T-cell (primary cell): ENCODE data around the gene CAMK1D. TPM values are rescaled to one million over a fixed set of nuclear protein-coding genes. Genes with fewer than 3 reads are reported as not detected.

Source experiments
- ATAC-seq, 4 experiments: fragments of 200-7000 bp in 3 of 4; fragments of 150-1000 bp in 1 of 4; cut with Tn5 transposase; replicated peaks in 1 of 4; 1 replicate in 3 of 4; 2 replicates in 1 of 4; pipeline ENCODE4 v1.10.0; 2021; ENCODE audit warnings: moderate library complexity in 3 of 4, mild to moderate bottlenecking in 2 of 4, moderate number of reproducible peaks in 1 of 4
- CTCF ChIA-PET, 2 donors: fragments of 300-600 bp; sonication (Branson Sonifier 250); formaldehyde crosslinking; loops; one replicate each; lab custom pipeline; 2022; ENCODE audit warnings: antibody characterized with exemption in 2 of 2; lab: Charles Lee
- POLR2A ChIA-PET, 2 donors: fragments of 300-600 bp; sonication (Branson Sonifier 250); formaldehyde crosslinking; loops; one replicate each; lab custom pipeline; 2022; ENCODE audit warnings: antibody characterized with exemption in 2 of 2; lab: Charles Lee
- DNase-seq, 35 experiments: peaks; one replicate each; pipeline versions ENCODE4 v3.0.0 to v3.0.0-alpha.2; 2013 to 2023
- H3K27ac ChIP-seq: one replicate; pipeline ENCODE4 v1.5.1; 2013; ENCODE audit warnings: low read length
- H3K27me3 ChIP-seq, 2 experiments: replicated peaks in 1 of 2; 1 replicate in 1 of 2; 2 replicates in 1 of 2; pipeline versions ENCODE4 v1.6.1 to v1.7.0; 2013; ENCODE audit warnings: low read length in 1 of 2, mixed read lengths in 1 of 2; ENCODE audit not compliant: control insufficient read depth in 2 of 2, insufficient read depth in 2 of 2; ENCODE audit errors: extremely low read depth in 1 of 2
- H3K36me3 ChIP-seq, 2 donors: 1 replicate in 1 of 2; 2 replicates in 1 of 2; pipeline versions ENCODE4 v1.6.1 to v1.7.0; 2013; ENCODE audit warnings: low read length in 1 of 2; ENCODE audit not compliant: control insufficient read depth in 2 of 2, insufficient read depth in 1 of 2; ENCODE audit errors: extremely low read depth in 1 of 2
- H3K4me1 ChIP-seq, 2 experiments: 1 replicate in 1 of 2; 2 replicates in 1 of 2; pipeline versions ENCODE4 v1.6.1 to v1.7.0; 2013; ENCODE audit warnings: low read length in 2 of 2, mixed read lengths in 1 of 2; ENCODE audit not compliant: insufficient read depth in 2 of 2, control insufficient read depth in 1 of 2; ENCODE audit errors: extremely low read depth in 1 of 2
- H3K4me3 ChIP-seq, 2 donors: 1 replicate in 1 of 2; 2 replicates in 1 of 2; pipeline versions ENCODE4 v1.5.1 to v1.7.0; 2013; ENCODE audit warnings: mild to moderate bottlenecking in 2 of 2, low read length in 1 of 2, moderate library complexity in 1 of 2; ENCODE audit not compliant: control insufficient read depth in 1 of 2; ENCODE audit errors: extremely low read depth in 1 of 2
- H3K9me3 ChIP-seq: 2 replicates; pipeline ENCODE4 v1.7.0; 2013
- H3K27ac Mint-ChIP-seq, 2 donors: one replicate each; pipeline ENCODE4 v1.8.0; 2020 to 2021; ENCODE audit warnings: mild to moderate bottlenecking in 2 of 2, mixed read lengths in 2 of 2
- H3K27me3 Mint-ChIP-seq, 2 donors: one replicate each; pipeline ENCODE4 v1.8.0; 2021 to 2022; ENCODE audit warnings: mixed read lengths in 2 of 2
- H3K36me3 Mint-ChIP-seq: one replicate; pipeline ENCODE4 v1.8.0; 2021; ENCODE audit warnings: mixed read lengths
- H3K4me1 Mint-ChIP-seq, 3 donors: one replicate each; pipeline ENCODE4 v1.8.0; 2020 to 2022; ENCODE audit warnings: mixed read lengths in 3 of 3, mild to moderate bottlenecking in 1 of 3
- H3K4me3 Mint-ChIP-seq, 3 donors: one replicate each; pipeline ENCODE4 v1.8.0; 2020 to 2022; ENCODE audit warnings: mild to moderate bottlenecking in 3 of 3, mixed read lengths in 3 of 3, moderate library complexity in 3 of 3
- H3K9me3 Mint-ChIP-seq, 3 donors: one replicate each; pipeline ENCODE4 v1.8.0; 2020 to 2022; ENCODE audit warnings: mixed read lengths in 3 of 3
- WGBS: methylation state at CpG from one replicate; pipeline ENCODE4 v1.1.5; 2013; ENCODE audit warnings: missing lambda C conversion rate; ENCODE audit not compliant: insufficient coverage; 5-methylcytosine and 5-hydroxymethylcytosine counted together
- total RNA-seq, 35 experiments: library from RNA in 6 of 35; stranded (reverse) in 6 of 35; fragments of 120-200 nt in 1 of 35; gene quantifications; one replicate each; pipeline versions ENCODE4 v1.2.1 to v1.2.4 and lab custom pipeline; 2013 to 2026

Gene CAMK1D
- total RNA-seq, 5 donors from 2014 or later (not counting 1 experiment from before 2014, with no cell fraction given) = 16.8 to 31.3 (median 23.6) TPM

DNA sequence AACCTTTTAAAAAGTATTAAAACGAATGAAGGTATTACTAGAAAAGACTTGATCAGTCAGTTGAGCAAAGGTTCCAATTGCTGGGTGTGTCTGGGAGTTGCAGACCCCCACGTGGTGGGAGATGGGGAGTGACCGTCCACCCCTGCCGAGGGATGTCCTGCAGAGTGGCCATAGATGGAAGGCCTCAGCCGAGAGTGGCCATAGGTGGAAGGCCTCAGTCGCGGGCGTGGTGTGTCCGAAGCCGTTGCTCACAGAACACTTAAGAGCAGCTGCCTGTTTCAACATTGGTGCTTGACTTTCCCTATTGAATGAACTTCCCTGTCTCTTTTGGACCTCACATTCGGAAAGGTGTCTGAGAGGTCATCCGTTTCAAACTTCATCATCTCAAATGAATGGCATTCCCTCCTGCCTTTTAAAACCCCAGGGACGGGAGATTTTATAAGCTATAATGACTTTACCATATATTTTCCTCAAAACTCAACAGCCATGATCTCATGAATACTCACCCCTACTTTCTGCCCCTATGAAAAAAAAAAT, 69.4 kb downstream of the CAMK1D start:
- H3K4me1 ChIP-seq = peaks cover 2 to 5% of the 10 kb centered on the region in 2 experiments
- H3K4me1 Mint-ChIP-seq = peaks cover 38 to 50% (median 38%) of the 10 kb centered on the region in 3 donors
- no peak overlapping the region for H3K4me3 Mint-ChIP-seq
- ATAC-seq = no peak
- no peaks in the 10 kb centered on the region for H3K27me3 Mint-ChIP-seq
- no peaks in the 10 kb centered on the region for H3K9me3 ChIP-seq
- POLR2A ChIA-PET = no interaction called here
- no peak overlapping the region for H3K4me3 ChIP-seq
- no peak for DNase-seq
- CTCF ChIA-PET = no interaction called here
- no peaks in the 10 kb centered on the region for H3K27me3 ChIP-seq
- H3K27ac ChIP-seq = no peak overlapping the region
- H3K36me3 Mint-ChIP-seq = peaks cover 3% of the 10 kb centered on the region
- no peaks in the 10 kb centered on the region for H3K9me3 Mint-ChIP-seq
- WGBS = 95% methylated on average over 12 of the region's 13 CpGs
- H3K27ac Mint-ChIP-seq = no peak overlapping the region
- no peaks in the 10 kb centered on the region for H3K36me3 ChIP-seq

DNA sequence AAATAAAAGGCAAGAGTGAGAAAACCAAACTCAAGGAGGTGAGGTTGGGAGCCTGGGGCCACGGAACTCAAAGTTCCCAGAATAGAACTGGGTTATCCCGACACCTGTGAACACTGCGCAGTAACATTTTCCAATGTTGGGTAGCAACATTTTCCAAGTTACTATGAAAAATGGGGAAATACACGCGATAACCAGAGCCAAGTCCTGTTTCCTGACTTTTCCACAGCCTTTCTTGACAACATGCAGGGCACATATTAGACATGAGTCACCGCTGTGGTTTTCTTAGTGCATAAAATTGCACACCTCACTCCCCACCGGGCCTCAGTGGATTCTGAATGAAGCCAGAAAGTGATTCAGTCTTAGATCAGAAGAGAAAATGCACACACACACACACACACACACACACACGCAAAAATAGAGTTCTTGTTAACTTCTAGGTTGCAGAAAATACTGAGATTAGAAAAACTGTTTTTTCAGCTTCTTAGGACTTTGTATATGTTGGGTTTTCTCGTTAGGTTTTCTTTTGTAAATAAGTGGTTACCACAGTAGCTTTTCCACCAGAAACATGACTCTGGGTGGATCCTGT, 70.0 kb downstream of the CAMK1D start:
- DNase-seq = peak in 15 of 35 experiments; percentile 3 to 53 (median 8)
- H3K4me1 Mint-ChIP-seq = peaks cover 39 to 50% (median 41%) of the 10 kb centered on the region in 3 donors
- H3K4me3 Mint-ChIP-seq = no peak overlapping the region
- no peaks in the 10 kb centered on the region for H3K9me3 Mint-ChIP-seq
- peak; percentile 40 to 80 (median 62) for ATAC-seq
- no peaks in the 10 kb centered on the region for H3K9me3 ChIP-seq
- no peaks in the 10 kb centered on the region for H3K27me3 ChIP-seq
- no peaks in the 10 kb centered on the region for H3K27me3 Mint-ChIP-seq
- CTCF ChIA-PET = interaction anchor here in 1 of 2 donors (0.8 kb wide), 1 partner anchor 13 kb away, joined by 3 read pairs; no protein-coding TSS in a partner anchor
- POLR2A ChIA-PET = no interaction called here
- peaks cover 0 to 5% of the 10 kb centered on the region in 2 experiments for H3K4me1 ChIP-seq
- peak overlapping the region in 1 of 2 donors; percentile 22 for H3K27ac Mint-ChIP-seq
- H3K36me3 Mint-ChIP-seq = peaks cover 8% of the 10 kb centered on the region
- 43% methylated on average over 5 of the region's 9 CpGs for WGBS
- no peak overlapping the region for H3K4me3 ChIP-seq
- no peaks in the 10 kb centered on the region for H3K36me3 ChIP-seq
- no peak overlapping the region for H3K27ac ChIP-seq

DNA sequence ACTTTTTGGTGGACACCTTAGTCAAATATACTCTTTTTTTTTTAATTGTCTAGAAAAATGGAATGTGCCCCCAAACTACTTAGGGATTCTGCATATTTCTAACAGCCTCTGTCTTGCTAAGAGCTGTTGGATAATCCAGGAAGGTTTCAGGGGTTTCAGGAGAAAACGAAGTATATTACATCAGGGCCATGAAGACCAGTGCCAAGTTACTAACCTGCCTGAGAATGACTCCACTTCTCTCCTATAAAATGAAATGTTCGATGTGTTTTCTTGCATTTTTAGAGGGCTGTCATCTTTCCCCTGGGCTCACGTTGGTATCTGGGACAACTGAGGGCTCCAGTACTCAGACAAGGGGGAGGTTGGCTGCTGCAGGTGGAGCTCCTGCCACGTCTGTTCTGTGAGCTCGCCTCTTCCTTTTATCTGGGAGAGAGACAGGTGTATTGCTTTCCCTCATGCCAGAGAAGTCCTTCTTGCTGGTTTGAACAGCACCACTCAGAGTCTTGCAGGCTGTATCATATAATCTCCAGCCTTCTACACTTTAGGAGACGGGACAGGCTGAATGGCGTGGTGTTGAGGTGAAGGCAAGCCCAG, 71.3 kb downstream of the CAMK1D start:
- no CpG with 5 or more reads among the region's 7 CpGs for WGBS
- no peaks in the 10 kb centered on the region for H3K36me3 ChIP-seq
- Mint-ChIP-seq H3K27ac (no peak overlapping the region), H3K27me3 (no peaks in the 10 kb centered on the region), H3K4me3 (no peak overlapping the region), H3K4me1 (peaks cover 44 to 46% (median 45%) of the 10 kb centered on the region in 3 donors), H3K36me3 (peaks cover 13% of the 10 kb centered on the region), H3K9me3 (no peaks in the 10 kb centered on the region)
- H3K4me1 ChIP-seq = peaks cover 0 to 5% of the 10 kb centered on the region in 2 experiments
- no peaks in the 10 kb centered on the region for H3K9me3 ChIP-seq
- no peak overlapping the region for H3K4me3 ChIP-seq
- no peak for DNase-seq
- H3K27ac ChIP-seq = no peak overlapping the region
- H3K27me3 ChIP-seq = no peaks in the 10 kb centered on the region
- POLR2A ChIA-PET = no interaction called here
- ATAC-seq = no peak
- CTCF ChIA-PET = no interaction called here

DNA sequence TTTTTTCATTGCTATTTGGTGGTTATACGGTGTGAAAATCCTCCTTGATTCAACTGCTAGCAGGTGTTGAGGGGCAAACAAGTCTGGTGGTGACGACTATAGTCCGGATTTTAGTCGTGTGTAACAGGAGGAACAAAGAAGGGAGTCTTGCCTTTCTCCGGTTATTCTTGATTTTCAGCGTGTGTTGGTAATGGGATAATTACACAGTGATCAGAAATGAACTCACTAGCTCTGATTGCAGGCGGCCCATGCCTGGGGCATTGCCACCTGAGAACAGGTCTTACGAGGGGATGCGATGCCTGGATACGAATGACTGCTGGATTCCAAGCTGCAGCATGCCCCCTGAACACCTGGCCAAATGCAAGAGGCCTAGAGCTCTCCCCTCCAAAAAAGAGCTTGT, 72.8 kb downstream of the CAMK1D start:
- H3K4me1 Mint-ChIP-seq = peaks cover 36 to 44% (median 41%) of the 10 kb centered on the region in 3 donors
- POLR2A ChIA-PET = no interaction called here

DNA sequence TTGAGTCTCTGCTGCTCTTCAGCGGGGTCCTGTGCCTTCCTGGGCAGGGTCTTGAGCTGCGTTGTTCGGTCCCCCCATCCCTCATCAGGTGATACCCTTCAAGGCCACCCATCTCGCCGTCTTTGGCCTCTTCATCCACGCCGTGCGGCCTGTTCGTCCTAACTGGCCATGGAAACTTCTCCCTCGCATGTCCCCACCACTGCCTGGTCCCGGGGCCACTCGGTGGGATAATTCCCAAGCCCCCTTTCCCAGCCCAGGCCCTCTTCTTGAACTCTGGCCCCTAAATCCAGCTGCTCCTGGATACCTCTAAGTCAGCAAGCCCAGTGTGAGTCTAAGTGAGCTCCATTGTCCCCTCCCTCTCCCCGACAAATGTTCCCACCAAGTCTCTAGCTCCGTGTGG, 74.5 kb downstream of the CAMK1D start:
- WGBS = 96% methylated on average over 14 of the region's 14 CpGs
- ChIA-PET POLR2A (interaction anchor here in 1 of 2 donors (0.5 kb wide), 1 partner anchor 56 kb away, joined by 5 read pairs; no protein-coding TSS in a partner anchor), CTCF (no interaction called here)
- Mint-ChIP-seq H3K27me3 (no peaks in the 10 kb centered on the region), H3K36me3 (peaks cover 10% of the 10 kb centered on the region), H3K4me3 (no peak overlapping the region), H3K4me1 (peaks cover 27 to 37% (median 36%) of the 10 kb centered on the region in 3 donors), H3K9me3 (no peaks in the 10 kb centered on the region), H3K27ac (no peak overlapping the region)
- H3K27ac ChIP-seq = no peak overlapping the region
- H3K36me3 ChIP-seq = peaks cover 0 to 4% of the 10 kb centered on the region in 2 donors
- DNase-seq (no peak), ATAC-seq (no peak)
- H3K4me3 ChIP-seq = no peak overlapping the region
- H3K9me3 ChIP-seq = no peaks in the 10 kb centered on the region
- no peaks in the 10 kb centered on the region for H3K27me3 ChIP-seq
- peaks cover 0 to 5% of the 10 kb centered on the region in 2 experiments for H3K4me1 ChIP-seq

More for the DNA sequence above, 72.8 kb downstream of the CAMK1D start:
- DNase-seq (no peak), ATAC-seq (no peak)
- 100% methylated on average over 3 of the region's 10 CpGs for WGBS
- Histone ChIP-seq H3K27ac (no peak overlapping the region), H3K27me3 (no peaks in the 10 kb centered on the region), H3K4me3 (no peak overlapping the region), H3K36me3 (no peaks in the 10 kb centered on the region), H3K4me1 (peaks cover 0 to 5% of the 10 kb centered on the region in 2 experiments), H3K9me3 (no peaks in the 10 kb centered on the region)
- no peak overlapping the region for H3K27ac Mint-ChIP-seq
- peaks cover 11% of the 10 kb centered on the region for H3K36me3 Mint-ChIP-seq
- no peaks in the 10 kb centered on the region for H3K9me3 Mint-ChIP-seq
- no peaks in the 10 kb centered on the region for H3K27me3 Mint-ChIP-seq
- H3K4me3 Mint-ChIP-seq = no peak overlapping the region
- CTCF ChIA-PET = no interaction called here

DNA sequence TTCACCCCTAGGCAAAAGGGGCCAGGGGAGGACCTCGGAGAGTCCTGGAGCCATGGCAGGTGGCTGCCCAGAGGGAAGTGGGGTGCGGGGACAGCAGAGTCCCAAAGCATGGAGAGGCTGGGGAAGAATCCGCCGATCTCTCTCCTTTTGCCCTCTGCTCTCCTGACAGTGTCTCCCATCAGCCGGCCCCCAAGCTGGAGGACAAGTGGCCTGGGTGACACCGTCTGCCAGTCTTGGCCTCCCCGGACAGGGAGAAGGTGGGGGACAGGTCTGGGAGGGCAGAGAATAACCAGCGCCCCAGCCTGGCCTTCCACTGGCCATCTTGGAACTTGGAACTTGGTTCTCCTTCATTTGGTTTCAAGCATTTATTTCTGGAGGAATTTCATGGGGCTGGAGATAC, 77.9 kb downstream of the CAMK1D start:
- H3K4me3 Mint-ChIP-seq = no peak overlapping the region
- H3K27me3 ChIP-seq = no peaks in the 10 kb centered on the region
- no peak overlapping the region for H3K27ac Mint-ChIP-seq
- H3K27me3 Mint-ChIP-seq = no peaks in the 10 kb centered on the region
- no peak for DNase-seq
- no peaks in the 10 kb centered on the region for H3K4me1 ChIP-seq
- no peak overlapping the region for H3K4me3 ChIP-seq
- no peaks in the 10 kb centered on the region for H3K9me3 ChIP-seq
- 96% methylated on average over 6 of the region's 8 CpGs for WGBS
- H3K4me1 Mint-ChIP-seq = peaks cover 15 to 38% (median 23%) of the 10 kb centered on the region in 3 donors
- H3K36me3 ChIP-seq = peaks cover 0 to 4% of the 10 kb centered on the region in 2 donors
- H3K27ac ChIP-seq = no peak overlapping the region
- ChIA-PET CTCF (no interaction called here), POLR2A (no interaction called here)
- no peaks in the 10 kb centered on the region for H3K9me3 Mint-ChIP-seq
- H3K36me3 Mint-ChIP-seq = peaks cover 21% of the 10 kb centered on the region
- no peak for ATAC-seq
